Parathyroid adenoma (tissue), 2 donors: ENCODE measurements around the gene ADGRV1.

ENCODE experiments used
- H2AFZ ChIP-seq: fragments of 300-600 bp; sonication (generic); one replicate; pipeline ENCODE4 v1.7.0; 2017; ENCODE audit warnings: antibody characterized with exemption, mild to moderate bottlenecking
- H3K27ac ChIP-seq: fragments of 300-600 bp; sonication (generic); one replicate; pipeline ENCODE4 v1.7.0; 2017
- H3K27me3 ChIP-seq: fragments of 300-600 bp; sonication (generic); one replicate; pipeline ENCODE4 v1.7.0; 2017; ENCODE audit warnings: low read length; ENCODE audit not compliant: control insufficient read depth, insufficient read depth
- H3K36me3 ChIP-seq: fragments of 300-600 bp; sonication (generic); one replicate; pipeline ENCODE4 v1.7.0; 2017; ENCODE audit warnings: low read length; ENCODE audit not compliant: control insufficient read depth, insufficient read depth
- H3K4me1 ChIP-seq: fragments of 300-600 bp; sonication (generic); one replicate; pipeline ENCODE4 v1.7.0; 2017; ENCODE audit warnings: control low read depth
- H3K4me2 ChIP-seq: fragments of 300-600 bp; sonication (generic); one replicate; pipeline ENCODE4 v1.7.0; 2017; ENCODE audit warnings: low read length
- H3K4me3 ChIP-seq: fragments of 300-600 bp; sonication (generic); one replicate; pipeline ENCODE4 v1.7.0; 2017; ENCODE audit warnings: low read depth, low read length
- H3K79me2 ChIP-seq: fragments of 300-600 bp; sonication (generic); one replicate; pipeline ENCODE4 v1.7.0; 2017; ENCODE audit warnings: control low read depth
- H3K9ac ChIP-seq: fragments of 300-600 bp; sonication (generic); one replicate; pipeline ENCODE4 v1.7.0; 2017; ENCODE audit warnings: mild to moderate bottlenecking
- H3K9me3 ChIP-seq: fragments of 300-600 bp; sonication (generic); one replicate; pipeline ENCODE4 v1.7.0; 2017; ENCODE audit warnings: low read length; ENCODE audit not compliant: control insufficient read depth
- TF ChIP-seq, protein P1 (sequence below): fragments of 300-600 bp; sonication (generic); IDR thresholded peaks from one replicate; pipeline ENCODE4 v1.7.0; 2017; ENCODE audit warnings: antibody characterized with exemption, mild to moderate bottlenecking
- donor health status: primary hyperparathyroidism.

The ADGRV1 gene

DNA sequence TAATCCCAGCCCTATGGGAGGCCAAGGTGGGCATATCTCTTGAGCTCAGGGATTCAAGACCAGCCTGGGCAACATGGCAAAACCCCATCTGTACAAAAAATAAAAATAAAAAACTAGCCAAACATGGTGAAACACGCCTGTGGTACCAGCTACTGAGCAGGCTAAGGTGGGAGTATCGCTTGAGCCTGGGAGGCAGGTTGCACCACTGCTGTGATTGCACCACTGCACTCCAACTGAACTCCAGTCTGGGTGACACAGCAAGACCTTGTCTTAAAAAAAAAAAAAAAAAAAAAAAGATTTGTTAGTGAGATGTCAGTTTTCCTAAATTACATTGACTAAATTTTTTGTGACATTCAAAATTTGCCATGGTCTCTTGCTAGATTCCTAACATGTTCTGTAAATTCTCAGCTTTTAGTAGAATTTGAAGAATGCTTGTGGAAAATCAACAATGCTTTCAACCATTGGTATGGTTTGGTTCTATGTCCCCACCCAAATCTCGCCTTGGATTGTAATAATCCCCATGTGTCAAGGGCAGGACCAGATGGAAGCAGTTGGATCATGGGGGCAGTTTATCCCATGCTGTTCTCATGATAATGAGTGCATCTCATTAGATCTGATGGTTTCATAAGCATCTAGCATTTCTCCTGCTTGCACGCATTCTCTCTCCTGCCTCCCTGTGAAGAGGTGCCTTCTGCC lies 588.5 kb downstream of the ADGRV1 start:
- H3K27me3 ChIP-seq = no peaks in the 10 kb centered on the region

DNA sequence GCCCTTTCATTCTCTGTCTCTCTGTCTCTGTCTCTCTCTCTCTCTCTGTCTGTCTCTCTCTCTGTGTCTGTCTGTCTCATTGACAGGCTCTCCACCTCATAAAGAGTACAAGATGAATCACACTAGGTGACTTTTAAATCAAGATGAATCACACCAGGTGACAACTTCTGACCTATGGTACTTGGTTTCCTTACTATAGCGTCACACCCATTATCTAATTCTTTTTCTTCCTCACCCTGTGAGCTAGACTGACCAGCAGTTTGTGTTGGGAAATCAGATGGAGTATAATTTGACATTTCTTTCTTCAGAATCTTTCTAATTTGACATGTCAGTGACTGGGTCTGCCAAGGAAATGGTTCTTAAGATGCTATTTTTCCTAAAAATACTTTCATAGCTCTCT lies 591.6 kb downstream of the ADGRV1 start:
- H3K9ac ChIP-seq = no peak overlapping the region
- TF ChIP-seq, protein P1, sequence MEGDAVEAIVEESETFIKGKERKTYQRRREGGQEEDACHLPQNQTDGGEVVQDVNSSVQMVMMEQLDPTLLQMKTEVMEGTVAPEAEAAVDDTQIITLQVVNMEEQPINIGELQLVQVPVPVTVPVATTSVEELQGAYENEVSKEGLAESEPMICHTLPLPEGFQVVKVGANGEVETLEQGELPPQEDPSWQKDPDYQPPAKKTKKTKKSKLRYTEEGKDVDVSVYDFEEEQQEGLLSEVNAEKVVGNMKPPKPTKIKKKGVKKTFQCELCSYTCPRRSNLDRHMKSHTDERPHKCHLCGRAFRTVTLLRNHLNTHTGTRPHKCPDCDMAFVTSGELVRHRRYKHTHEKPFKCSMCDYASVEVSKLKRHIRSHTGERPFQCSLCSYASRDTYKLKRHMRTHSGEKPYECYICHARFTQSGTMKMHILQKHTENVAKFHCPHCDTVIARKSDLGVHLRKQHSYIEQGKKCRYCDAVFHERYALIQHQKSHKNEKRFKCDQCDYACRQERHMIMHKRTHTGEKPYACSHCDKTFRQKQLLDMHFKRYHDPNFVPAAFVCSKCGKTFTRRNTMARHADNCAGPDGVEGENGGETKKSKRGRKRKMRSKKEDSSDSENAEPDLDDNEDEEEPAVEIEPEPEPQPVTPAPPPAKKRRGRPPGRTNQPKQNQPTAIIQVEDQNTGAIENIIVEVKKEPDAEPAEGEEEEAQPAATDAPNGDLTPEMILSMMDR = no peak
- no peak overlapping the region for H2AFZ ChIP-seq
- no peak overlapping the region for H3K4me3 ChIP-seq
- H3K36me3 ChIP-seq = no peaks in the 10 kb centered on the region
- no peak overlapping the region for H3K27ac ChIP-seq
- H3K27me3 ChIP-seq = no peaks in the 10 kb centered on the region
- no peaks in the 10 kb centered on the region for H3K79me2 ChIP-seq
- H3K9me3 ChIP-seq = no peaks in the 10 kb centered on the region
- no peaks in the 10 kb centered on the region for H3K4me1 ChIP-seq
- H3K4me2 ChIP-seq = no peak overlapping the region

More for the DNA sequence above, 588.5 kb downstream of the ADGRV1 start:
- Histone ChIP-seq H3K36me3 (no peaks in the 10 kb centered on the region), H3K27ac (no peak overlapping the region), H3K4me3 (no peak overlapping the region), H3K9ac (no peak overlapping the region), H3K4me2 (no peak overlapping the region), H3K9me3 (no peaks in the 10 kb centered on the region), H3K79me2 (no peaks in the 10 kb centered on the region), H2AFZ (no peak overlapping the region), H3K4me1 (no peaks in the 10 kb centered on the region)
- TF ChIP-seq, protein P1 = no peak

DNA sequence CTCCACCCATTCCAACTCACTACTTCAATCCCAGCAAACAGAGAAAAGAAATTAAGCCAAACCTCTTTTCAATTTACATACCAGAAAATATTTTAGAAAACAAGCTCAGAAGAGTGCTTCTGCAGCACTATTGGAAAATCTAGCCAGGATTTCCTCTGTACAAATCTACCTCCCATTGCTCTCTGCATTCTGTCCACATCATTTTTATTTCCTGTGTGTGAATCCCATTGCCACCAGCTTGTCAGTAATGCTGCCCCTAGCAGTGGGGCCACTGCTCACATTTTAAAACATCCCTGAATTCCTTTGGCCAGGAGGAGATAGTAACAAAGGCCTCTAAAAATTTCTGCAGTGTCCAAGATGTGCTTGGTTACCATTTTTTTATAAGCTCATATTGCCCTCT lies 592.0 kb downstream of the ADGRV1 start:
- H3K4me1 ChIP-seq = no peaks in the 10 kb centered on the region
- no peaks in the 10 kb centered on the region for H3K9me3 ChIP-seq
- no peaks in the 10 kb centered on the region for H3K79me2 ChIP-seq
- TF ChIP-seq, protein P1 = no peak
- H3K4me2 ChIP-seq = no peak overlapping the region
- H3K4me3 ChIP-seq = no peak overlapping the region
- no peaks in the 10 kb centered on the region for H3K36me3 ChIP-seq
- H3K27ac ChIP-seq = no peak overlapping the region
- H2AFZ ChIP-seq = no peak overlapping the region
- H3K27me3 ChIP-seq = no peaks in the 10 kb centered on the region
- no peak overlapping the region for H3K9ac ChIP-seq

DNA sequence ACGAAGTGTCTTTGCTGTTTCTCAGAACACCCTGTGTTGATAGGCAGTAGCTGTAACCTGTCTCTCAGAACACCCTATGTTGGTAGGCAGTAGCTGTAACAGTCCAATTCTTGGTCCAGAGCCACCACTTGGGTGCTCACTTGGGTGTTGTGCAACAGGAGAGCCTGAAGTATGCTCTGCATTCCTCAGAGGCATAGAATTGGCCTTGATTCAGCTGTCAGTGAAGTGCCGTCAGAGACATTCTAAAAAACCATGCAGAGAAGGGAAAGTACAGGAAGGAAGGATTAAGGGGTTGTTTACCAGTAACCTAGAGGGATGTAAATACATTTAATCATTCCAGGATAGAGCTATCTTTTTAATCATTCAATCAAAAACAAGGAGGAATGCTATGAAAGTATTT lies 593.4 kb downstream of the ADGRV1 start:
- H3K27ac ChIP-seq = no peak overlapping the region
- H3K27me3 ChIP-seq = no peaks in the 10 kb centered on the region
- no peak overlapping the region for H3K4me3 ChIP-seq
- no peaks in the 10 kb centered on the region for H3K36me3 ChIP-seq
- H3K9ac ChIP-seq = no peak overlapping the region
- no peak overlapping the region for H2AFZ ChIP-seq
- H3K4me1 ChIP-seq = no peaks in the 10 kb centered on the region
- H3K9me3 ChIP-seq = no peaks in the 10 kb centered on the region
- no peaks in the 10 kb centered on the region for H3K79me2 ChIP-seq
- TF ChIP-seq, protein P1 = no peak
- no peak overlapping the region for H3K4me2 ChIP-seq

DNA sequence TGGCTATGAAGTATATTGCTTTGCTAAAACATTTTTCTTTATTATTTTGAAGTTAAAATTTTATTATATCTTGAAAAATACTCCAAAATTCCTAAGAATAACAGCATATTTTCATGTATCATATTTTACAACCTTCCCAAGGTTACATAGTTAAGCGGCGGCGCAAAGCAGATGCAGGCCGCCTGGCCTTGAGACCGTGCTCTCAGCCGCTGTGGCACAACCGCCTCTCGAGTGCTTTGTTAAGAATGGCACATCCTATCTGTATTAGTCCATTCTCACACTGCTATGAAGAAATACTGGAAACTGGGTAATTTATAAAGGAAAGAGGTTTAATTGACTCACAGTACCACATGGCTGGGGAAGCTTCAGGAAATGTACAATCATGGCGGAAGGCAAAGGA lies 595.7 kb downstream of the ADGRV1 start:
- H3K4me1 ChIP-seq = no peaks in the 10 kb centered on the region
- H3K4me2 ChIP-seq = no peak overlapping the region
- H2AFZ ChIP-seq = no peak overlapping the region
- H3K4me3 ChIP-seq = no peak overlapping the region
- H3K9ac ChIP-seq = no peak overlapping the region
- H3K36me3 ChIP-seq = no peaks in the 10 kb centered on the region
- H3K27ac ChIP-seq = no peak overlapping the region
- TF ChIP-seq, protein P1 = no peak
- no peaks in the 10 kb centered on the region for H3K9me3 ChIP-seq
- no peaks in the 10 kb centered on the region for H3K27me3 ChIP-seq
- no peaks in the 10 kb centered on the region for H3K79me2 ChIP-seq
